ENCODE measurements around the gene CKAP2L. TPM values are rescaled to one million over a fixed set of nuclear protein-coding genes. Genes with fewer than 3 reads are reported as not detected.

The CKAP2L gene
- total RNA-seq, 1 experiment from 2014 or later = 23.3 TPM

DNA sequence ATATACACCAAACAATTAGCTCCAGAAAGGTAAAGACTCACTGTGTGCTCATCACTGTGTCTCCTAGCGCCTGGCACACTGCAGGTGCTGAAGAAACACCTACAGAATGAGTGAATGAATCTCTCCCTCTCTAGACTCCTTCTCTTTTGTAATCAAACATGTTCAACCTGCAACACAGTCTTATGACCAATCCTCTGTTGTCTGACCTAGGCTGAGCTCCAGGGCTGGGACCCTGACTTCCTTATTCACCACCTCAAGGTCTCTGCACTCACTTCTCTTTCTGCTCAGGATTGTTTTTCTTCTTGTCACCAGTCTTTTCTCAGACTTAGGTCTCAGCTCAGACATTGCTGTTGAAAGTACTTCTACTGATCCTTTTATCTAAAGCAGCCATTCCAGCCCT is 9.8 kb downstream of the CKAP2L start:
- Histone ChIP-seq H2AK5ac (ENCODE audit: insufficient read length, low read length) (no peak overlapping the region), H3T11ph (ENCODE audit: low read length) (no peak overlapping the region), H3K23me2 (ENCODE audit: insufficient read length, low read depth, low read length, poor library complexity, severe bottlenecking) (no peaks in the 10 kb centered on the region), H2BK15ac (ENCODE audit: low read depth, low read length) (no peak overlapping the region), H3K18ac (ENCODE audit: insufficient read length, low read depth, low read length) (no peak overlapping the region), H3K27ac (ENCODE audit: insufficient read length, low read depth, low read length) (no peak overlapping the region), H2BK120ac (ENCODE audit: low read depth, low read length, poor library complexity, severe bottlenecking) (no peak overlapping the region), H3K27me3 (ENCODE audit: insufficient read depth, low read length) (no peaks in the 10 kb centered on the region), H3K9ac (ENCODE audit: extremely low read depth, insufficient read length, low read length) (no peak overlapping the region), H2BK12ac (ENCODE audit: insufficient read length, low read depth, low read length) (no peak overlapping the region), H3K79me2 (ENCODE audit: insufficient read depth, low read length) (no peaks in the 10 kb centered on the region), H2BK5ac (ENCODE audit: insufficient read length, low read length) (no peak overlapping the region), H3K56ac (ENCODE audit: insufficient read length, low read depth, low read length) (no peak overlapping the region), H2BK20ac (ENCODE audit: low read depth, low read length, poor library complexity, severe bottlenecking) (no peak overlapping the region), H2AFZ (ENCODE audit: low read length) (no peak overlapping the region), H3K4ac (ENCODE audit: low read depth, low read length) (no peak overlapping the region), H4K8ac (replicated peaks; ENCODE audit: insufficient read length, low read depth, low read length) (no peak overlapping the region), H4K5ac (ENCODE audit: insufficient read length, low read depth, low read length) (no peak overlapping the region), H3K4me1 (ENCODE audit: insufficient read depth, low read length) (no peaks in the 10 kb centered on the region; the same call in 1 of the 2 replicates), H4K20me1 (ENCODE audit: control insufficient read depth, insufficient read depth, insufficient read length) (no peaks in the 10 kb centered on the region), H4K91ac (ENCODE audit: insufficient read length, low read depth, low read length) (no peak overlapping the region), H3K9me3 (ENCODE audit: control insufficient read depth, low read depth, low read length) (no peaks in the 10 kb centered on the region), H3K79me1 (ENCODE audit: insufficient read depth, low read depth, low read length, poor library complexity, severe bottlenecking) (peaks cover 3% of the 10 kb centered on the region), H3K4me2 (ENCODE audit: insufficient read depth, insufficient read length, low read length) (no peak overlapping the region), H3K23ac (ENCODE audit: insufficient read length, low read depth, low read length) (no peak overlapping the region), H3K14ac (ENCODE audit: insufficient read depth, low read length) (no peak overlapping the region)
- Mint-ChIP-seq H3K4me1 (peaks cover 2 to 6% of the 10 kb centered on the region in 2 experiments; a peak in 3 of 4 replicates), H3K27ac (peak overlapping the region in 1 of 3 experiments; percentile 68; a peak in 1 of 7 replicates), H3K27me3 (ENCODE audit: low read depth) (no peaks in the 10 kb centered on the region), H3K4me3 (no peak overlapping the region), H3K9me3 (no peaks in the 10 kb centered on the region), H3K36me3 (ENCODE audit: insufficient read depth in 1 of 3, low read depth in 3 of 3) (peaks cover 19 to 78% (median 75%) of the 10 kb centered on the region in 3 experiments; a peak in 6 of 7 replicates)
- TF ChIP-seq, protein P1, sequence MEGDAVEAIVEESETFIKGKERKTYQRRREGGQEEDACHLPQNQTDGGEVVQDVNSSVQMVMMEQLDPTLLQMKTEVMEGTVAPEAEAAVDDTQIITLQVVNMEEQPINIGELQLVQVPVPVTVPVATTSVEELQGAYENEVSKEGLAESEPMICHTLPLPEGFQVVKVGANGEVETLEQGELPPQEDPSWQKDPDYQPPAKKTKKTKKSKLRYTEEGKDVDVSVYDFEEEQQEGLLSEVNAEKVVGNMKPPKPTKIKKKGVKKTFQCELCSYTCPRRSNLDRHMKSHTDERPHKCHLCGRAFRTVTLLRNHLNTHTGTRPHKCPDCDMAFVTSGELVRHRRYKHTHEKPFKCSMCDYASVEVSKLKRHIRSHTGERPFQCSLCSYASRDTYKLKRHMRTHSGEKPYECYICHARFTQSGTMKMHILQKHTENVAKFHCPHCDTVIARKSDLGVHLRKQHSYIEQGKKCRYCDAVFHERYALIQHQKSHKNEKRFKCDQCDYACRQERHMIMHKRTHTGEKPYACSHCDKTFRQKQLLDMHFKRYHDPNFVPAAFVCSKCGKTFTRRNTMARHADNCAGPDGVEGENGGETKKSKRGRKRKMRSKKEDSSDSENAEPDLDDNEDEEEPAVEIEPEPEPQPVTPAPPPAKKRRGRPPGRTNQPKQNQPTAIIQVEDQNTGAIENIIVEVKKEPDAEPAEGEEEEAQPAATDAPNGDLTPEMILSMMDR (conservative IDR thresholded peaks at IDR 0.05) = no peak
- no CpG with 5 or more reads among the region's 1 CpG for WGBS (ENCODE audit: extremely low coverage, insufficient read length, low lambda C conversion rate)
- no peak for DNase-seq
